ENCODE measurements around the gene CDH5. TPM values are rescaled to one million over a fixed set of nuclear protein-coding genes. Genes with fewer than 3 reads are reported as not detected.

Gene CDH5
- total RNA-seq, 2 donors from 2014 or later, result 0.18 TPM; not detected in 1

DNA sequence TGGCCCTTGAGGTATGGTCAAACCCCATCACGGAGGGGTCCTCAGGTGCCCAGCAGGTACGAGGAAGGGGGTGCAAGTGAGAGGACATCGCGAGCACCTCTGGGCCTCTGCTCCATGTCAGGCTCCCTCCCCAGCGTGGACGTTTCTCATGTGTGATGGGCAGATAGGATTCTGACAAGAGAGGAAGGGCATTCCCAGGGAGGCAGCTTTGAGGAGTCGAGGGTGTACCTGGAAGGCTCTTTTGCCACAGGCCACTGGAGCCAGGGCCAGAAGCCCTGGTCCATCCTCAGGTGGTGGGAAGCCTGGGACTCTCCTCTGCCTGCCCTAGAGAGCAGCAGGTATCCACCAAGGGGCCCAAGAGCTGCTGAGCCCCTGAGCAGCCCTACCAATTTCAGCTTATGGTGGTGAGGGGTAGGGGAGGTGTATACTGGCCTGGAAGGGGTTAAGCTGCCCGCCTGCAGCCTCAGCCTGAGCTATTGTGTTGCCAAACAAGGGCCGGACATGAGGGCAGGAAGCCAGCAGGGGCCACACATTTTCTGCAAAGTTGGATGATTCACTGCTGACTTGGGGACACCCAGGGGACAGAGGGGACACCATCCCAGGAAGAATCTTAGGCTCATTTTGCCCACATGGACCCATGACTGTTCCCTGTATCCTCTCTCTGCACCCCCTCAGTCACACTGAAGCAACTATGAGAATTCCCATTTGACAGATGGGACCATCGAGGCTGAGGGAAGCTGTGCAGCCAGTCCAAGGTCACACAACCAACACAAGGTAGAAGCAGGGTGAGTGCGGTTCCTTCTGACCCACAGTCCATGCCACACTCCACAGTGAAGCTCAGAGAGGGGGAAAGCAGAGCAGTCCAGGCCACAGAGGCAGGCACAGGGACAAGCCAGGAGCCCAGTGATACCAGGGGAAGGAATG, 1.7 kb downstream of the CDH5 start:
- TF ChIP-seq, protein P1, sequence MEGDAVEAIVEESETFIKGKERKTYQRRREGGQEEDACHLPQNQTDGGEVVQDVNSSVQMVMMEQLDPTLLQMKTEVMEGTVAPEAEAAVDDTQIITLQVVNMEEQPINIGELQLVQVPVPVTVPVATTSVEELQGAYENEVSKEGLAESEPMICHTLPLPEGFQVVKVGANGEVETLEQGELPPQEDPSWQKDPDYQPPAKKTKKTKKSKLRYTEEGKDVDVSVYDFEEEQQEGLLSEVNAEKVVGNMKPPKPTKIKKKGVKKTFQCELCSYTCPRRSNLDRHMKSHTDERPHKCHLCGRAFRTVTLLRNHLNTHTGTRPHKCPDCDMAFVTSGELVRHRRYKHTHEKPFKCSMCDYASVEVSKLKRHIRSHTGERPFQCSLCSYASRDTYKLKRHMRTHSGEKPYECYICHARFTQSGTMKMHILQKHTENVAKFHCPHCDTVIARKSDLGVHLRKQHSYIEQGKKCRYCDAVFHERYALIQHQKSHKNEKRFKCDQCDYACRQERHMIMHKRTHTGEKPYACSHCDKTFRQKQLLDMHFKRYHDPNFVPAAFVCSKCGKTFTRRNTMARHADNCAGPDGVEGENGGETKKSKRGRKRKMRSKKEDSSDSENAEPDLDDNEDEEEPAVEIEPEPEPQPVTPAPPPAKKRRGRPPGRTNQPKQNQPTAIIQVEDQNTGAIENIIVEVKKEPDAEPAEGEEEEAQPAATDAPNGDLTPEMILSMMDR (conservative IDR thresholded peaks at IDR 0.05), result no peak
- Histone ChIP-seq H3K9me3 (ENCODE audit: control insufficient read depth, low read length) (no peaks in the 10 kb centered on the region), H3K36me3 (ENCODE audit: control insufficient read depth, insufficient read depth, low read length) (no peaks in the 10 kb centered on the region), H3K9ac (ENCODE audit: extremely low read depth, low read length, poor library complexity, severe bottlenecking) (no peak overlapping the region), H3K27me3 (ENCODE audit: control insufficient read depth, insufficient read depth, low read length, poor library complexity, severe bottlenecking) (no peaks in the 10 kb centered on the region), H3K27ac (ENCODE audit: low read depth, low read length) (no peak overlapping the region), H3K4me1 (ENCODE audit: control insufficient read depth, insufficient read depth, low read length) (peaks cover 7% of the 10 kb centered on the region), H3K4me3 (ENCODE audit: low read length) (no peak overlapping the region)
- Mint-ChIP-seq H3K9me3 (no peaks in the 10 kb centered on the region), H3K4me3 (no peak overlapping the region), H3K36me3 (ENCODE audit: low read depth) (no peaks in the 10 kb centered on the region), H3K27me3 (ENCODE audit: insufficient read depth) (no peaks in the 10 kb centered on the region), H3K4me1 (peaks cover 31% of the 10 kb centered on the region), H3K27ac (peak overlapping the region; percentile 66)
- DNase-seq, result peak; percentile 76
- 60 to 77% methylated on average over 5 to 11 of the region's 11 CpGs for WGBS, 2 experiments (ENCODE audit: insufficient coverage in 1 of 2, insufficient read length in 1 of 2)

DNA sequence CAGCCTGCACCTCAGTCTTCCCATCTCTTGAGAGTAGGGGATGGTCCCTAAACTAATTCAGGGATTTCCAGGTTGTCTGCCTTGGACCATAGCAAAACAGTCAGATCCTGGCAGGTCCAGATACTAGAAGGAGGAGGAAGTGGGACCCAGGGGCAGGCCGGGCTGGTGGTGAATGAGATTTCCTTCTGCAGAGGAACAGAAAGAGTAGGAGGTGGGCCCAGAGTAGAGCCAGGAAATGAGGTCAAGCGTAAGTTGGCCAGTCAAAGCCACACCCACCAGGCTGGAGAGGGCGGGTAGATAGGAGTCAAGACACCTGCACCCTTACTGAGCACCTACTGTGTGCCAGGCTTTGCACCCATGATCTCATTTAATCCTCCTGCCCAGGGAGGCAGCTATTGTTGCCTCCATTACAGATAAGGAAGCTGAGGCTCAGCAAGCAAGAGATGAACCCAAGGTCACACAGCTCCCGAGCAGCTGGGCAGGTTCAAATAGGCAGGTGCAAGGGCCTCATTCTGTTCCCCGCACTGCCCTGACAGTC, 2.6 kb downstream of the CDH5 start:
- H3K9me3 Mint-ChIP-seq, result no peaks in the 10 kb centered on the region
- no peak overlapping the region for H3K4me3 Mint-ChIP-seq
- Histone ChIP-seq H3K27me3 (ENCODE audit: control insufficient read depth, insufficient read depth, low read length, poor library complexity, severe bottlenecking) (no peaks in the 10 kb centered on the region), H3K4me1 (ENCODE audit: control insufficient read depth, insufficient read depth, low read length) (peaks cover 5% of the 10 kb centered on the region), H3K36me3 (ENCODE audit: control insufficient read depth, insufficient read depth, low read length) (no peaks in the 10 kb centered on the region), H3K4me3 (ENCODE audit: low read length) (no peak overlapping the region), H3K9ac (ENCODE audit: extremely low read depth, low read length, poor library complexity, severe bottlenecking) (no peak overlapping the region), H3K27ac (ENCODE audit: low read depth, low read length) (no peak overlapping the region), H3K9me3 (ENCODE audit: control insufficient read depth, low read length) (no peaks in the 10 kb centered on the region)
- TF ChIP-seq, protein P1 (conservative IDR thresholded peaks at IDR 0.05), result no peak
- no peaks in the 10 kb centered on the region for H3K27me3 Mint-ChIP-seq (ENCODE audit: insufficient read depth)
- H3K27ac Mint-ChIP-seq, result no peak overlapping the region
- 90 to 100% methylated on average over 4 to 5 of the region's 5 CpGs for WGBS, 2 experiments (ENCODE audit: insufficient coverage in 1 of 2, insufficient read length in 1 of 2)
- peaks cover 27% of the 10 kb centered on the region for H3K4me1 Mint-ChIP-seq
- peak; percentile 57 for DNase-seq
- H3K36me3 Mint-ChIP-seq (ENCODE audit: low read depth), result no peaks in the 10 kb centered on the region

DNA sequence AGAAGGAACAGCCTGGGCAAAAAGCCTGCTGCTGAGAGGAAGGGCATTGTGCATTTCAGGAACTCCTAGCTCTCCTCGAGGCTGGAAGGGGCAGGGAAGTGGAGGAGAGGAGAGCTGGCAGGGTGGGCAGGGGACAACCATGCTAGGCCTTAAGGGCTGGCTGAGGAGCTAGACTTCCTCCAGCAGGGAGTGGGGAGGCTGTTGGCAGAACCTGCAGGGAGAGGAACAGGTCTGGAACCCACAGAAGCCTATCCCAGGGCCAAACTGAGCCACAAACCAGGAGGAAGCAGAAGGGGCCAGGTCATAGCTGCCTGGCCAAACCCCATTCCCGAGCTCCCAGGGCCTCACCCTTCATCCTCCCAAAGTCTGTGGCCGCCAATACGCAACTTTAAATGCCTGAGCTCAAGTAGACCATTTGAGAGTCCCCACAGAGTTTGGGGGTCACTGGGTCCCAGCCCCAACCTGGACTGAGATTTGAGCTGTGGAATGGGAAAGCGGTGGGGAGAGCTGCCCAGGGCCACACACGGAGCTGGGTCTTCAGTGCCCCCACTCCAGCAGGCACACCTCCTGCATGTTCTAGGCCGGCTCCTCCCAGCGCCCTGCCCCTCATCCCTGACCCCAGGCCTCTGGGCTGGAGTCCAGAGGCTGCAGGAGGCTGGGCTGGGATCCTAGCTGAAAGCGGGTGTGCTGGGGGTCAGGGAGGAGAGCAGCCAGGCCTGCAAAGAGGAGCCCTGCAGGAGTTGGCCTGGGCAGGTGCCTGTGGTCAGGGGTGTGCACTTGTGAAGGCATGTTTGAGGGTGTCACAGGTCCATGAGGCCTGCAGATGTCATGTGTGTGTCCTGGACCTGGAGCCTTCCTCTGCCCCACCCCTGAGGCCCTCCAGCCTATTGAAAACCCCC, 4.5 kb downstream of the CDH5 start:
- Mint-ChIP-seq H3K4me3 (no peak overlapping the region), H3K9me3 (no peaks in the 10 kb centered on the region), H3K4me1 (peaks cover 11% of the 10 kb centered on the region), H3K27ac (no peak overlapping the region), H3K36me3 (ENCODE audit: low read depth) (no peaks in the 10 kb centered on the region), H3K27me3 (ENCODE audit: insufficient read depth) (no peaks in the 10 kb centered on the region)
- no peaks in the 10 kb centered on the region for H3K36me3 ChIP-seq (ENCODE audit: control insufficient read depth, insufficient read depth, low read length)
- no peak overlapping the region for H3K27ac ChIP-seq (ENCODE audit: low read depth, low read length)
- H3K4me3 ChIP-seq (ENCODE audit: low read length), result no peak overlapping the region
- H3K9ac ChIP-seq (ENCODE audit: extremely low read depth, low read length, poor library complexity, severe bottlenecking), result no peak overlapping the region
- TF ChIP-seq, protein P1 (conservative IDR thresholded peaks at IDR 0.05), result no peak
- no peaks in the 10 kb centered on the region for H3K27me3 ChIP-seq (ENCODE audit: control insufficient read depth, insufficient read depth, low read length, poor library complexity, severe bottlenecking)
- 82 to 87% methylated on average over 3 to 9 of the region's 9 CpGs for WGBS, 2 experiments (ENCODE audit: insufficient coverage in 1 of 2, insufficient read length in 1 of 2)
- H3K9me3 ChIP-seq (ENCODE audit: control insufficient read depth, low read length), result no peaks in the 10 kb centered on the region
- no peaks in the 10 kb centered on the region for H3K4me1 ChIP-seq (ENCODE audit: control insufficient read depth, insufficient read depth, low read length)
- peak; percentile 43 for DNase-seq
